H1 (cell line): Measurements from ENCODE around the gene STARD6. TPM values are rescaled to one million over a fixed set of nuclear protein-coding genes. Genes with fewer than 3 reads are reported as not detected.

Source experiments
- BCL11A ChIP-seq, 2 experiments: IDR thresholded peaks; one replicate each; pipeline ENCODE4 v1.6.1; 2011; ENCODE audit warnings: low read depth in 2 of 2, low read length in 2 of 2, mild to moderate bottlenecking in 2 of 2
- CTBP2 ChIP-seq: IDR thresholded peaks from 2 replicates; pipeline ENCODE4 v1.7.0; 2011; ENCODE audit warnings: borderline replicate concordance, mild to moderate bottlenecking, moderate library complexity, mixed read lengths, low read length; ENCODE audit not compliant: insufficient read depth, insufficient read length
- EGR1 ChIP-seq: IDR thresholded peaks from 2 replicates; pipeline ENCODE4 v1.6.1; 2011; ENCODE audit warnings: low read depth, low read length, borderline replicate concordance
- EZH2 ChIP-seq: fragments of 200-600 bp; sonication (generic); IDR thresholded peaks from 2 replicates; pipeline ENCODE4 v1.7.1; 2012; ENCODE audit warnings: low read depth, mild to moderate bottlenecking, moderate library complexity, low read length, inconsistent platforms; ENCODE audit not compliant: severe bottlenecking
- HDAC6 ChIP-seq: IDR thresholded peaks from one replicate; pipeline ENCODE4 v1.7.1; 2012; ENCODE audit warnings: low read depth, mild to moderate bottlenecking, inconsistent platforms, low read length, moderate library complexity
- JUND ChIP-seq: IDR thresholded peaks from 2 replicates; pipeline ENCODE4 v1.6.1; 2011; ENCODE audit warnings: mild to moderate bottlenecking, improper control_type of control experiment, low read length
- RBBP5 ChIP-seq: IDR thresholded peaks from 2 replicates; pipeline ENCODE4 v1.7.1; 2012; ENCODE audit warnings: low read depth, mild to moderate bottlenecking, inconsistent platforms, low read length, moderate library complexity, borderline replicate concordance
- SP4 ChIP-seq: IDR thresholded peaks from 2 replicates; pipeline ENCODE4 v1.6.1; 2012; ENCODE audit warnings: low read length, inconsistent platforms
- TEAD4 ChIP-seq: IDR thresholded peaks from 2 replicates; pipeline ENCODE4 v1.6.1; 2012; ENCODE audit warnings: low read depth, low read length, inconsistent platforms, mixed read lengths
- polyA plus RNA-seq, 7 experiments: library from polyadenylated mRNA; depleted of rRNA in 3 of 7; stranded (reverse) in 5 of 7; unstranded in 2 of 7; fragments of >200 nt in 5 of 7; fragments of 200-250 nt in 2 of 7; gene quantifications; 1 replicate in 5 of 7; 2 replicates in 1 of 7; 4 replicates in 1 of 7; pipeline versions ENCODE4 v1.2.1 to v1.2.3, GENCODE V29; 2011 to 2013; ENCODE audit warnings: missing spikeins in 2 of 7, mixed read lengths in 2 of 7
- total RNA-seq: library from RNA; stranded (reverse); fragmentation: NEBNext Ultra II Directional; extraction: Animal tissue kit (Norgen Biotek cat#: 25700); gene quantifications from 2 replicates; pipeline ENCODE4 v1.2.1, GENCODE V29; 2021
- TF ChIP-seq, protein P1 (sequence below): fragments of 300-600 bp; sonication (generic); IDR thresholded peaks from 2 replicates; pipeline ENCODE4 v1.7.1; 2012; ENCODE audit warnings: low read length, moderate library complexity, mild to moderate bottlenecking, inconsistent platforms; ENCODE audit not compliant: insufficient replicate concordance

The STARD6 gene
- total and polyA plus RNA-seq, 2 of the 8 experiments (the other 6 are each of a cell fraction or from before 2014, with no cell fraction given): not detected

DNA sequence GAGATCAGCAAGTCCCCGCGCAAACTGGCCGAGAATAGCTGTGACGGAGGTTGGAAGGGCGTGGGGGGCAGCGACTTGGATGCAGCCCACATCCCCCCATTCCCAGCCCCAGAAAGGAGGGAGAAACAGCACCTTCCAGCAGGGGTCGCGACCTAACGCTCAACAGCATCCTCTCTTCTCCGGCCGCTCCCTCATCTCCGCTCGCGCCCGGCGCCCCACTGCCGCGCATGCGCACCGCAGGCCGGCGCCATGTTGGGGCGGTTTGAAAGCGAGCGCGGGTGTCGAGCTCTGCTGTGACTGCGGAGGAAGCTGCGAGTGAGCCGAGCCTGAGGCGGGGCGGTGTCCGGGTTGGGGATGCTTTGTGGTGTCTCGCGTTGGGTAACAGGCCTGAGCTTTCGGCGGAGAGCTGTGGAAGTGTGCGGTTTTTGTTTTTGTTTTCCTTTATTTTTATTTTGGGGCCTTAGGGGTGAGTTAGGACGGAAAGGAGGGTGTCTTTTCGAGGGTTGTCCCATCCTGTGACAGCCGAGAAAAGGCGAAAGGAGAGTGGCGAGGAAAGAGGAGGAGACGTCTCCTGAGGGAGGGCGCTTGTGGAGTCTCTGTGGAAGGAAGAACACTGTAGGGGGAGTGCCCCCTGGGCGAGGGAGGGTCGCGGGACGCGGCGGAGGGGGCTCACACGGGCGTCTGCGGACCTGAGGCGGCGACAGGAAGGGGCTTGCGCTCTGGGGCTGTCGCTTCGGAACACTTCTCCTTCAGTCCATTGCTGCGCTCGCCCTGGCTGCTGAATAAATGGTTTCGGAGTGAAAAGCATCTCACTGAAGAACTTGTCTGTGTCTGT lies at the start of gene STARD6, which contains the start of gene C18orf54 (continued):
- TF ChIP-seq CTBP2 (peak; percentile 45), EGR1 (no peak), EZH2 (no peak), HDAC6 (no peak), RBBP5 (peak; percentile 75; the same call in 1 of the 2 replicates), TEAD4 (no peak), JUND (no peak), BCL11A (IDR thresholded peaks at IDR 0.05; ENCODE audit: low read depth in 2 of 2, low read length in 2 of 2) (no peak), SP4 (peak; percentile 46; the same call in 1 of the 2 replicates)
- TF ChIP-seq, protein P1, sequence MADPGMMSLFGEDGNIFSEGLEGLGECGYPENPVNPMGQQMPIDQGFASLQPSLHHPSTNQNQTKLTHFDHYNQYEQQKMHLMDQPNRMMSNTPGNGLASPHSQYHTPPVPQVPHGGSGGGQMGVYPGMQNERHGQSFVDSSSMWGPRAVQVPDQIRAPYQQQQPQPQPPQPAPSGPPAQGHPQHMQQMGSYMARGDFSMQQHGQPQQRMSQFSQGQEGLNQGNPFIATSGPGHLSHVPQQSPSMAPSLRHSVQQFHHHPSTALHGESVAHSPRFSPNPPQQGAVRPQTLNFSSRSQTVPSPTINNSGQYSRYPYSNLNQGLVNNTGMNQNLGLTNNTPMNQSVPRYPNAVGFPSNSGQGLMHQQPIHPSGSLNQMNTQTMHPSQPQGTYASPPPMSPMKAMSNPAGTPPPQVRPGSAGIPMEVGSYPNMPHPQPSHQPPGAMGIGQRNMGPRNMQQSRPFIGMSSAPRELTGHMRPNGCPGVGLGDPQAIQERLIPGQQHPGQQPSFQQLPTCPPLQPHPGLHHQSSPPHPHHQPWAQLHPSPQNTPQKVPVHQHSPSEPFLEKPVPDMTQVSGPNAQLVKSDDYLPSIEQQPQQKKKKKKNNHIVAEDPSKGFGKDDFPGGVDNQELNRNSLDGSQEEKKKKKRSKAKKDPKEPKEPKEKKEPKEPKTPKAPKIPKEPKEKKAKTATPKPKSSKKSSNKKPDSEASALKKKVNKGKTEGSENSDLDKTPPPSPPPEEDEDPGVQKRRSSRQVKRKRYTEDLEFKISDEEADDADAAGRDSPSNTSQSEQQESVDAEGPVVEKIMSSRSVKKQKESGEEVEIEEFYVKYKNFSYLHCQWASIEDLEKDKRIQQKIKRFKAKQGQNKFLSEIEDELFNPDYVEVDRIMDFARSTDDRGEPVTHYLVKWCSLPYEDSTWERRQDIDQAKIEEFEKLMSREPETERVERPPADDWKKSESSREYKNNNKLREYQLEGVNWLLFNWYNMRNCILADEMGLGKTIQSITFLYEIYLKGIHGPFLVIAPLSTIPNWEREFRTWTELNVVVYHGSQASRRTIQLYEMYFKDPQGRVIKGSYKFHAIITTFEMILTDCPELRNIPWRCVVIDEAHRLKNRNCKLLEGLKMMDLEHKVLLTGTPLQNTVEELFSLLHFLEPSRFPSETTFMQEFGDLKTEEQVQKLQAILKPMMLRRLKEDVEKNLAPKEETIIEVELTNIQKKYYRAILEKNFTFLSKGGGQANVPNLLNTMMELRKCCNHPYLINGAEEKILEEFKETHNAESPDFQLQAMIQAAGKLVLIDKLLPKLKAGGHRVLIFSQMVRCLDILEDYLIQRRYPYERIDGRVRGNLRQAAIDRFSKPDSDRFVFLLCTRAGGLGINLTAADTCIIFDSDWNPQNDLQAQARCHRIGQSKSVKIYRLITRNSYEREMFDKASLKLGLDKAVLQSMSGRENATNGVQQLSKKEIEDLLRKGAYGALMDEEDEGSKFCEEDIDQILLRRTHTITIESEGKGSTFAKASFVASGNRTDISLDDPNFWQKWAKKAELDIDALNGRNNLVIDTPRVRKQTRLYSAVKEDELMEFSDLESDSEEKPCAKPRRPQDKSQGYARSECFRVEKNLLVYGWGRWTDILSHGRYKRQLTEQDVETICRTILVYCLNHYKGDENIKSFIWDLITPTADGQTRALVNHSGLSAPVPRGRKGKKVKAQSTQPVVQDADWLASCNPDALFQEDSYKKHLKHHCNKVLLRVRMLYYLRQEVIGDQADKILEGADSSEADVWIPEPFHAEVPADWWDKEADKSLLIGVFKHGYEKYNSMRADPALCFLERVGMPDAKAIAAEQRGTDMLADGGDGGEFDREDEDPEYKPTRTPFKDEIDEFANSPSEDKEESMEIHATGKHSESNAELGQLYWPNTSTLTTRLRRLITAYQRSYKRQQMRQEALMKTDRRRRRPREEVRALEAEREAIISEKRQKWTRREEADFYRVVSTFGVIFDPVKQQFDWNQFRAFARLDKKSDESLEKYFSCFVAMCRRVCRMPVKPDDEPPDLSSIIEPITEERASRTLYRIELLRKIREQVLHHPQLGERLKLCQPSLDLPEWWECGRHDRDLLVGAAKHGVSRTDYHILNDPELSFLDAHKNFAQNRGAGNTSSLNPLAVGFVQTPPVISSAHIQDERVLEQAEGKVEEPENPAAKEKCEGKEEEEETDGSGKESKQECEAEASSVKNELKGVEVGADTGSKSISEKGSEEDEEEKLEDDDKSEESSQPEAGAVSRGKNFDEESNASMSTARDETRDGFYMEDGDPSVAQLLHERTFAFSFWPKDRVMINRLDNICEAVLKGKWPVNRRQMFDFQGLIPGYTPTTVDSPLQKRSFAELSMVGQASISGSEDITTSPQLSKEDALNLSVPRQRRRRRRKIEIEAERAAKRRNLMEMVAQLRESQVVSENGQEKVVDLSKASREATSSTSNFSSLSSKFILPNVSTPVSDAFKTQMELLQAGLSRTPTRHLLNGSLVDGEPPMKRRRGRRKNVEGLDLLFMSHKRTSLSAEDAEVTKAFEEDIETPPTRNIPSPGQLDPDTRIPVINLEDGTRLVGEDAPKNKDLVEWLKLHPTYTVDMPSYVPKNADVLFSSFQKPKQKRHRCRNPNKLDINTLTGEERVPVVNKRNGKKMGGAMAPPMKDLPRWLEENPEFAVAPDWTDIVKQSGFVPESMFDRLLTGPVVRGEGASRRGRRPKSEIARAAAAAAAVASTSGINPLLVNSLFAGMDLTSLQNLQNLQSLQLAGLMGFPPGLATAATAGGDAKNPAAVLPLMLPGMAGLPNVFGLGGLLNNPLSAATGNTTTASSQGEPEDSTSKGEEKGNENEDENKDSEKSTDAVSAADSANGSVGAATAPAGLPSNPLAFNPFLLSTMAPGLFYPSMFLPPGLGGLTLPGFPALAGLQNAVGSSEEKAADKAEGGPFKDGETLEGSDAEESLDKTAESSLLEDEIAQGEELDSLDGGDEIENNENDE: no peak
